GM19023 (cell line): ENCODE data around the gene MMAA.

Source experiments
- ATAC-seq: cut with Tn5 transposase; IDR thresholded peaks from one replicate; pipeline ENCODE4 v1.9.1; 2021; ENCODE audit warnings: mild to moderate bottlenecking, moderate library complexity; ENCODE audit not compliant: unreplicated experiment

The MMAA gene

GRCh38 chr4:145703850-145704497 is 84.8 kb downstream of the MMAA start:
- ATAC-seq: no peak

- no peak for ATAC-seq
Observed at GRCh38 chr4:145709336-145709735, 90.2 kb downstream of the MMAA start.
